Activated CD4-positive, alpha-beta T cell treated with anti-CD3 and anti-CD28 coated beads, Interleukin-2, amount 10 ng/mL, durations not matched to agents 24 days and 14 days (primary cell): Measurements from ENCODE around the gene TULP4. TPM values are rescaled to one million over a fixed set of nuclear protein-coding genes. Genes with fewer than 3 reads are reported as not detected.

Experiments used
- DNase-seq: peaks from one replicate; pipeline ENCODE4 v3.0.0; 2022
- H3K27ac Mint-ChIP-seq: one replicate; pipeline ENCODE4 v1.8.0; 2022; ENCODE audit warnings: mild to moderate bottlenecking, mixed read lengths
- H3K27me3 Mint-ChIP-seq: one replicate; pipeline ENCODE4 v1.8.0; 2022; ENCODE audit warnings: mixed read lengths
- H3K36me3 Mint-ChIP-seq: one replicate; pipeline ENCODE4 v1.8.0; 2022; ENCODE audit warnings: low read depth, mild to moderate bottlenecking, mixed read lengths
- H3K4me1 Mint-ChIP-seq: one replicate; pipeline ENCODE4 v1.8.0; 2021; ENCODE audit warnings: mixed read lengths
- H3K4me3 Mint-ChIP-seq: one replicate; pipeline ENCODE4 v1.8.0; 2022; ENCODE audit warnings: mild to moderate bottlenecking, moderate library complexity, mixed read lengths
- H3K9me3 Mint-ChIP-seq: one replicate; pipeline ENCODE4 v1.8.0; 2021; ENCODE audit warnings: mixed read lengths
- intact Hi-C: fragments of 100-400 bp; cut with micrococcal nuclease; formaldehyde crosslinking; loops from one replicate; pipeline ENCODE4 v1.15.1; 2023
- total RNA-seq: library from RNA; stranded (reverse); gene quantifications from 2 replicates; pipeline ENCODE4 v1.2.3, GENCODE V29; 2022

The TULP4 gene
- total RNA-seq, 1 donor from 2014 or later, result 23.9 TPM

GRCh38 chr6:158369241-158369640 is 57.0 kb downstream of the TULP4 start:
- Mint-ChIP-seq H3K9me3 (no peaks in the 10 kb centered on the region), H3K27me3 (peaks cover 2% of the 10 kb centered on the region), H3K4me3 (no peak overlapping the region), H3K27ac (no peak overlapping the region), H3K36me3 (no peaks in the 10 kb centered on the region), H3K4me1 (no peaks in the 10 kb centered on the region)
- DNase-seq, result no peak
- intact Hi-C loops, result no loop called here

- H3K4me1 Mint-ChIP-seq, result no peaks in the 10 kb centered on the region
- no peak for DNase-seq
- intact Hi-C loops, result no loop called here
- H3K4me3 Mint-ChIP-seq, result no peak overlapping the region
- H3K27ac Mint-ChIP-seq, result no peak overlapping the region
- H3K36me3 Mint-ChIP-seq, result no peaks in the 10 kb centered on the region
- H3K27me3 Mint-ChIP-seq, result no peaks in the 10 kb centered on the region
- no peaks in the 10 kb centered on the region for H3K9me3 Mint-ChIP-seq
Measured at GRCh38 chr6:158370805-158371204, 58.5 kb downstream of the TULP4 start.

- Mint-ChIP-seq H3K9me3 (no peaks in the 10 kb centered on the region), H3K27me3 (no peaks in the 10 kb centered on the region), H3K36me3 (no peaks in the 10 kb centered on the region), H3K4me1 (no peaks in the 10 kb centered on the region), H3K4me3 (no peak overlapping the region), H3K27ac (no peak overlapping the region)
- intact Hi-C loops, result no loop called here
- no peak for DNase-seq
Measured at GRCh38 chr6:158371261-158371660, 59.0 kb downstream of the TULP4 start.

- no peaks in the 10 kb centered on the region for H3K27me3 Mint-ChIP-seq
- no peak overlapping the region for H3K4me3 Mint-ChIP-seq
- intact Hi-C loops, result no loop called here
- H3K9me3 Mint-ChIP-seq, result no peaks in the 10 kb centered on the region
- no peak overlapping the region for H3K27ac Mint-ChIP-seq
- no peaks in the 10 kb centered on the region for H3K4me1 Mint-ChIP-seq
- no peaks in the 10 kb centered on the region for H3K36me3 Mint-ChIP-seq
- no peak for DNase-seq
Measured at GRCh38 chr6:158372574-158372973, 60.3 kb downstream of the TULP4 start.

GRCh38 chr6:158373214-158373613 is 60.9 kb downstream of the TULP4 start:
- intact Hi-C loops, result no loop called here
- H3K4me1 Mint-ChIP-seq, result no peaks in the 10 kb centered on the region
- no peak overlapping the region for H3K27ac Mint-ChIP-seq
- H3K9me3 Mint-ChIP-seq, result no peaks in the 10 kb centered on the region
- H3K4me3 Mint-ChIP-seq, result no peak overlapping the region
- DNase-seq, result no peak
- H3K36me3 Mint-ChIP-seq, result no peaks in the 10 kb centered on the region
- H3K27me3 Mint-ChIP-seq, result no peaks in the 10 kb centered on the region

GRCh38 chr6:158374020-158374419 is 61.8 kb downstream of the TULP4 start:
- no peaks in the 10 kb centered on the region for H3K4me1 Mint-ChIP-seq
- H3K36me3 Mint-ChIP-seq, result no peaks in the 10 kb centered on the region
- H3K9me3 Mint-ChIP-seq, result no peaks in the 10 kb centered on the region
- intact Hi-C loops, result no loop called here
- DNase-seq, result no peak
- H3K27me3 Mint-ChIP-seq, result no peaks in the 10 kb centered on the region
- H3K27ac Mint-ChIP-seq, result no peak overlapping the region
- no peak overlapping the region for H3K4me3 Mint-ChIP-seq

GRCh38 chr6:158376631-158377081 is 64.4 kb downstream of the TULP4 start:
- Mint-ChIP-seq H3K9me3 (no peaks in the 10 kb centered on the region), H3K4me1 (no peaks in the 10 kb centered on the region), H3K4me3 (no peak overlapping the region), H3K27me3 (no peaks in the 10 kb centered on the region), H3K27ac (no peak overlapping the region), H3K36me3 (no peaks in the 10 kb centered on the region)
- intact Hi-C loops, result no loop called here
- no peak for DNase-seq

- no peaks in the 10 kb centered on the region for H3K36me3 Mint-ChIP-seq
- H3K9me3 Mint-ChIP-seq, result no peaks in the 10 kb centered on the region
- H3K27me3 Mint-ChIP-seq, result no peaks in the 10 kb centered on the region
- H3K4me3 Mint-ChIP-seq, result no peak overlapping the region
- H3K27ac Mint-ChIP-seq, result no peak overlapping the region
- no peak for DNase-seq
- H3K4me1 Mint-ChIP-seq, result no peaks in the 10 kb centered on the region
- intact Hi-C loops, result no loop called here
Measured at GRCh38 chr6:158377860-158378259, 65.6 kb downstream of the TULP4 start.

- intact Hi-C loops, result no loop called here
- no peak for DNase-seq
- H3K27me3 Mint-ChIP-seq, result no peaks in the 10 kb centered on the region
Measured at GRCh38 chr6:158379336-158379735, 67.1 kb downstream of the TULP4 start.

GRCh38 chr6:158381214-158381613 is 68.9 kb downstream of the TULP4 start:
- no peaks in the 10 kb centered on the region for H3K27me3 Mint-ChIP-seq
- no peaks in the 10 kb centered on the region for H3K36me3 Mint-ChIP-seq
- no peaks in the 10 kb centered on the region for H3K4me1 Mint-ChIP-seq
- H3K9me3 Mint-ChIP-seq, result no peaks in the 10 kb centered on the region
- no peak overlapping the region for H3K4me3 Mint-ChIP-seq
- no peak overlapping the region for H3K27ac Mint-ChIP-seq
- intact Hi-C loops, result no loop called here
- DNase-seq, result no peak

More at GRCh38 chr6:158379336-158379735, 67.1 kb downstream of the TULP4 start:
- Mint-ChIP-seq H3K27ac (no peak overlapping the region), H3K4me1 (no peaks in the 10 kb centered on the region), H3K4me3 (no peak overlapping the region), H3K36me3 (no peaks in the 10 kb centered on the region), H3K9me3 (no peaks in the 10 kb centered on the region)

- no peaks in the 10 kb centered on the region for H3K36me3 Mint-ChIP-seq
- no peak for DNase-seq
- intact Hi-C loops, result no loop called here
- H3K9me3 Mint-ChIP-seq, result no peaks in the 10 kb centered on the region
- no peak overlapping the region for H3K27ac Mint-ChIP-seq
- H3K4me3 Mint-ChIP-seq, result no peak overlapping the region
- no peaks in the 10 kb centered on the region for H3K27me3 Mint-ChIP-seq
- no peaks in the 10 kb centered on the region for H3K4me1 Mint-ChIP-seq
Measured at GRCh38 chr6:158382491-158382890, 70.2 kb downstream of the TULP4 start.

- Mint-ChIP-seq H3K36me3 (no peaks in the 10 kb centered on the region), H3K27ac (no peak overlapping the region), H3K9me3 (no peaks in the 10 kb centered on the region), H3K4me3 (no peak overlapping the region), H3K4me1 (no peaks in the 10 kb centered on the region), H3K27me3 (no peaks in the 10 kb centered on the region)
- DNase-seq, result no peak
- intact Hi-C loops, result no loop called here
Measured at GRCh38 chr6:158383057-158383456, 70.8 kb downstream of the TULP4 start.

GRCh38 chr6:158383542-158383941 is 71.3 kb downstream of the TULP4 start:
- Mint-ChIP-seq H3K27me3 (no peaks in the 10 kb centered on the region), H3K4me3 (no peak overlapping the region), H3K36me3 (no peaks in the 10 kb centered on the region), H3K9me3 (no peaks in the 10 kb centered on the region), H3K4me1 (no peaks in the 10 kb centered on the region), H3K27ac (no peak overlapping the region)
- intact Hi-C loops, result no loop called here
- DNase-seq, result no peak

- no peak for DNase-seq
- Mint-ChIP-seq H3K9me3 (no peaks in the 10 kb centered on the region), H3K4me3 (no peak overlapping the region), H3K4me1 (no peaks in the 10 kb centered on the region), H3K27me3 (no peaks in the 10 kb centered on the region), H3K36me3 (no peaks in the 10 kb centered on the region), H3K27ac (no peak overlapping the region)
- intact Hi-C loops, result loop anchor here (5.0 kb wide), 1 partner anchor 162 kb away; no protein-coding TSS in a partner anchor
Measured at GRCh38 chr6:158384671-158385110, 72.4 kb downstream of the TULP4 start.

GRCh38 chr6:158387036-158387435 is 74.8 kb downstream of the TULP4 start:
- Mint-ChIP-seq H3K27ac (no peak overlapping the region), H3K4me3 (no peak overlapping the region), H3K36me3 (peaks cover 3% of the 10 kb centered on the region), H3K4me1 (no peaks in the 10 kb centered on the region), H3K27me3 (no peaks in the 10 kb centered on the region), H3K9me3 (peaks cover 4% of the 10 kb centered on the region)
- intact Hi-C loops, result loop anchor here (5.0 kb wide), 1 partner anchor 165 kb away; no protein-coding TSS in a partner anchor
- no peak for DNase-seq
